ENCODE measurements around the gene RASSF3. TPM values are rescaled to one million over a fixed set of nuclear protein-coding genes. Genes with fewer than 3 reads are reported as not detected.
"Not testable (repeated sequence)": the region's sequence is repeated elsewhere in the genome, so short reads cannot be mapped to it uniquely, and the experiment has no call there.

The RASSF3 gene
- polyA plus RNA-seq, 4 donors: 18.0 to 23.6 (median 23.1) TPM

- DNase-seq (ENCODE audit: low read depth in 4 of 4, low spot score in 3 of 4): no peak
These were observed 14.2 kb upstream of the RASSF3 start for GRCh38 chr12:64595863-64596793.

DNA sequence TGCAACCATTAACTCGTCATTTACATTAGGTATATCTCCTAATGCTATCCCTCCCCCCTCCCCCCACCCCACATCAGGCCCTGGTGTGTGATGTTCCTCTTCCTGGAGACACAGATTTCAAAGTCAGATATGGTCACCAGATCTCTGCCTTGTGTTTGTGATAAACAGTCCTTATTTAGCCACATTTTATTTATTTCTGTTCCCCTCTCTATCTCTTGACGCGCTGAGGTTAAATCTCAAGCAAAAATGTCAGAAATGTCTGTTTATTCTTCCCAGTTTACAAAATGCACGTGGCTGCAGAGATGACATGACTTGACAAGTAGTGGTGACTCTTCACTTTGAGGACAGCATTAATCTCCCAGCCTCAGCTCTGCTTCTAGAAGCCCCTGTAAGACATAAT is 11.5 kb upstream of the RASSF3 start:
- no peak for DNase-seq (ENCODE audit: low read depth in 4 of 4, low spot score in 3 of 4)

DNA sequence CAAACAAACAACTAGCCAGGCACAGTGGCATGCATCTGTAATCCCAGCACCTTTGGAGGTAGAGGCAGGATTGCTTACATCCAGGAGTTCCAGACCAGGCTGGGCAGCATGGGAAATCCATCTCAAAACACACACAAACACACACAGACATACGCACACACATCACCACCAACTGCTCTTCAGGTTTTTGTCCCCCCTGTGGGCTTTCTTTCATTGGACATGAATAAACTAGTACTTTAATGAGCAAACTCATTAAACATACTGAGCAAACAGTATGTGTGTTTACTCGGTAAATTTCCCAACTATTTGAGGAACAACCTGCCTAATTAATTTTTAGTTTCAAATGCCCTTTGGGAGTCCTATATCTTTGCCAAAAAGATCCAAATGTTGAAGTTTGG is 10.1 kb upstream of the RASSF3 start:
- DNase-seq (ENCODE audit: low read depth in 4 of 4, low spot score in 3 of 4): no peak

- DNase-seq (ENCODE audit: low read depth in 4 of 4, low spot score in 3 of 4): no peak
These were observed 7.0 kb upstream of the RASSF3 start for GRCh38 chr12:64603183-64603841.

- DNase-seq (ENCODE audit: low read depth in 4 of 4, low spot score in 3 of 4): peak in 3 of 4 donors; percentile 23 to 45 (median 30)
These were observed 1.3 kb upstream of the RASSF3 start for GRCh38 chr12:64608901-64609535.

GRCh38 chr12:64609536-64610078 is 688 bp upstream of the RASSF3 start:
- peak in 3 of 4 donors; percentile 7 to 52 (median 17) for DNase-seq (ENCODE audit: low read depth in 4 of 4, low spot score in 3 of 4)

DNA sequence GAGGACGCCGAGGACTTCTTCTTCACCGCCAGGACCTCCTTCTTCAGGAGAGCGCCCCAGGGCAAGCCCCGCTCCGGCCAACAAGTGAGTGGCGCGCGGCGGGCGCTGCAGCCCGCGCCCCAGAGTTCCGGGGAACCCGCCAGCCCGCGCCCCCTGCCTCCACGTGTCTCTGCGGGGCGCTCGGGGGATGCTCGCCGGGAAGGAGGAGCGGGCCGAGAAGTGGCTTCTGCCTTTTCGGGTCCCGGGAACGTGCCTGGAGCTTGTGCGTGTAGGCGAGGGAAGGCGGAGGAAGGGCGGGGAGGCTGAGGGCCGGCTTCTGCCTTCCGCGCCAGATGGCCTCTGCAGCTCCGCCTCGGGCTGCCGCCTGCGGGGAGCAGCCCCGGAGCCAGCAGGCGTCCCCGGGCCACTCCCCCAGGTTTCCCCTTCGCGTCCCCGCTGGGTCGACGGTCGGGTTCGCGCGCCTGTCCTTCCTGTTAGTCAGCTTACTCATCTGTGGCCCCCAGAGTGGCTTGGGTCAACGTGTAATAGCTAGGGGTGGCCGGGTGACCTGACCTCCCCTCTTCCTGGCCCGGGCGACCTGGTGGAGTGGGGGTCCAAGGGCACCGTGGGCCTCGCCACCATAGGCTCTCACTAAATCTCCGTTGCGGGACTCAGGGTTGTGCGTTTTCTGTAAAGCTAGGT is 505 bp downstream of the RASSF3 start:
- DNase-seq (ENCODE audit: low read depth in 4 of 4, low spot score in 3 of 4): peak in 2 of 4 donors; percentile 28 to 29

DNA sequence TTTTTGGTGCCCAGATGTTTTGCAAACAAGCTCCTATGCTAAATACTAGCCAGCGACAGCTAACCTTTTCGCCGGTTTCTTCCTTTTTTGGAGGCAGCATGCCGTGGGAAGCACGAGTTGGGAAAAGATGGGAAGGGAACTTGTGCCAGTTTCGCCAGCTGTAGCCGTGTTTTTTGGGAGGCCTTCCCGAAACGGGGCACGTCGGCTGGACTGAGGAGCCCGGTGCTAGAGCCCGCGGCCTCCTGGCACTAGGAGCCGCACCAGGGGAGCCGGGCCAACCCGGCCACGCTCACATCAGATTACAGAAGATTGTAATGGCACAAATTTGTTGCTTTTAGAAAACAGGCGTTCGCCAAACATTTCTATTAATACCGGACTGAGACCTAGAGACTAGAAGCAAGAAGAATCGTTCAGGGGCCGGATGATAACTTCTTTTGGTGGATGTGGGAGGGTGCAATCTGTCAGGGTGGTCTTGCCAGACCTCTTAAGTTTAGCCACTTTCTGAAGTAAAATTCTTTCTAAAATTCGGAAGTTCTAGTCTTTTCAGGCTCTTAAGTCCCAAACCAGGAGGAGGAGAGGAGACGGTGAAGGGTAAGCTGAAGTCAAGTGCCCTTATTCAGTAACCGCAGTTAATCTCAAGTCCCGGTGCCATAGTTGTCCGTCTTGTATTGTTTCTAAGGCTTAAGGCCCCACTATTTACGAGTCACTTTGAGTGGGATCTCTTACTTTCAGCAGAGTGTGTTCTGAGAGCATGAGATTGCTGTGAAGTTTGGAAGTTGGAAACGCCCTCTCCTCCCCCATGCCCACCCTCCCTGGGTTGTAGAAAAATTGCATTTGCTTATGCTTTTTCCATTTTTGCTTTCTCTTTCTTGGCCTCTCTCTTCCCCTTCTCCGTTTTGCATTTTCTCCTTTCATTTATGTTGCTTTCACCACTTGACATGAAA is 1.3 kb downstream of the RASSF3 start:
- DNase-seq (ENCODE audit: low read depth in 4 of 4, low spot score in 3 of 4): peak in 1 of 4 donors; percentile 21

DNA sequence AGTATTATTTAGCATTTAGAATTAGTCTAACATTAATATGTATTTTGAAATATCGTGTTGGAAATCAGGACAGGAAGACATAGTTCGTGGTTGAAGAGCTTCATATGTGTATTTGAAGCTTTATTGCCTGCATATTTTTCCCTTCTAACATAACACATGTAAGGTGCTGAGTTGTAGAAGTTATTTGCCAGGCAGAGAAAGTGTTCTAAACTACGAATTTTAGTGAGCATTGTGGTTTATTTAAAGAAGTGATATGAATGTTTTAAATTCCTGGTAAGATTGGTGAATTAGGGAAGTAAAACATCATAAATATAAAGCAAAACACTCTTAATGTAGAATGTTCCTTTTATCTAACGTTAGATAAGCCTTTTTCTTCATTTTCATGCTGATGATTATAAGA is 2.5 kb downstream of the RASSF3 start:
- no peak for DNase-seq (ENCODE audit: low read depth in 4 of 4, low spot score in 3 of 4)

- DNase-seq (ENCODE audit: low read depth in 4 of 4, low spot score in 3 of 4): not testable (repeated sequence)
These were observed 3.6 kb downstream of the RASSF3 start for GRCh38 chr12:64613775-64614398.

- DNase-seq (ENCODE audit: low read depth in 4 of 4, low spot score in 3 of 4): no peak
These were observed 5.9 kb downstream of the RASSF3 start for GRCh38 chr12:64616201-64616600.

DNA sequence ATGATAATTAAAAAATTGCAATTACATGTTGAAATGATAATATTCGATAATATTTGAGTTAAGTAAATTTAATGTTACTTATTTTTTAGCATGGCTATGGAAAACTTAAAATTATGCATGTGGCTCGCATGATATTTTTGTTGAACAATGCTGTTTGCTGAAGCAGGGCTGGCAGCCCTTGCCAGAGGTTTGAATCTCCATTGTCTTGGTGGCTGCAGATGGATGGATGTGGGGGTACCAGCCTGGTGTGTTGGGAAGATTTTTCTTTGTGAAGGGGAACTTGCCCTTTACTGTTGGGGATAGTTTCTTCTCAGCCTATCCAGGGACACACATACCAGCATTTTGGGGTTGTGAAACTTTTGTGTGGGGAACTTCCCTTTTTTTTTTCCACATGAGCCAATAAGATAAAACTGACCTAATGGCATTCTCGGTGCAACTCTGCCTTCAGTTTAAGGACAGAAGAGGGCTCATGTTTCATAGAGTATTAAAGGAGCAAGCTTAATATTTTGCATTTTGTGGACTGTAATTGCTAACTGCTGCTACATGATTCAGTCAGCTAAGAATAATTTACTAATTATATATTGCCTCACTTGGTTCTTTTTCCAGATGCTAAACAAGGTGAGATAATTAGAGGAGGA is 8.8 kb downstream of the RASSF3 start:
- no peak for DNase-seq (ENCODE audit: low read depth in 4 of 4, low spot score in 3 of 4)

DNA sequence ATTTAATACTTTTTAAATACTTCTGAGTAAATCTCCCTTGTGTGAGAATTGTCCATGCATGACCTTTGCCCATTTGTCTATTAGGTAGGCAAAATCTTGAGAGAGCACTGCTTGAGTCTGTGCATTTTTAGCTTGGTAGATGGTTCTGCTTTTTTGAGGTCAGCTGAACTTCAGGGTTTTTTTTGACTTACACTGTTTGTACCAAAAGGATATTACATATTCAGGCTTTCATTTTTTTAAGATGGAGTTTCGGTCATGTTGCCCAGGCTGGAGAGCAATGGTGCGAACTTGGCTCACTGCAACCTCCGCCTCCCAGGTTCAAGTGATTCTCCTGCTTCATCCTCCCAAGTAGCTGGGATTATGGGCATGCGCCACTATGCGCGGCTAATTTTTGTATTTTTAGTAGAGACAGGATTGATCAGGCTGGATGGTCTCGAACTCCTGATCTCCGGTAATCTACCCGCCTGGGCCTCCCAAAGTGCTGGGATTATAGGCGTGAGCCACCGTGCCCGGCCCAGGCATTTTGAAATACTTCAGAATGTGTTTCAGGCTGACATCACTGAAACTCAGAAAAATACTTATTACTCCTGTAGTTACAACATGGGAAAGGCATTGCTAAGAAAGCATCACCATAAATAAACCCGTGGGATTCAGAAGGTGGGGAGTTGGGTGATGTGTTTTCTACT is 11.1 kb downstream of the RASSF3 start:
- no peak for DNase-seq (ENCODE audit: low read depth in 4 of 4, low spot score in 3 of 4)

- DNase-seq (ENCODE audit: low read depth in 4 of 4, low spot score in 3 of 4): no peak
These were observed 13.7 kb downstream of the RASSF3 start for GRCh38 chr12:64624035-64624434.

- DNase-seq (ENCODE audit: low read depth in 4 of 4, low spot score in 3 of 4): peak in 2 of 4 donors; percentile 31 to 40
These were observed 15.2 kb downstream of the RASSF3 start for GRCh38 chr12:64625243-64626077.

DNA sequence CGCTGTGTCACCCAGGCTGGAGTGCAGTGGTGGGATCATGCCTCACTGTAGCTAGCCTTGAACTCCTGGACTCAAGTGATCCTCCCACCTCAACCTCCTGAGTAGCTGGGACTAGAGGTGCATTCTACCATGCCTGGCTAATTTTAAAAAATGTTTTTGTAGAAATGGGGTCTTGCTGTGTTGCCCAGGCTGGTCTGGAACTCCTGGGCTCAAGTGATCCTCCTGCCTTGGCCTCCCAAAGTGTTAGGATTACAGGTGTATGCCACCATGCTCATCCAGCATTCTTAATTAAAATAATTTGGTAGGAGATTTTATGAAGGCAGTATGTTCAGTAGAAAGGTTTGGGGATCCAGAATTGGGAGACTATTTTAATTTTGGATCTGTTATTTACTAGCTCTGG is 16.3 kb downstream of the RASSF3 start:
- DNase-seq (ENCODE audit: low read depth in 4 of 4, low spot score in 3 of 4): not testable (repeated sequence)

- no peak for DNase-seq (ENCODE audit: low read depth in 4 of 4, low spot score in 3 of 4)
These were observed 17.5 kb downstream of the RASSF3 start for GRCh38 chr12:64627771-64628170.

Data from right renal pelvis (tissue), 4 donors.